Measurements from ENCODE around the gene SDK1. TPM values are rescaled to one million over a fixed set of nuclear protein-coding genes. Genes with fewer than 3 reads are reported as not detected.
A peak's percentile ranks its signal among the peaks of the same experiment; 100 is the strongest.

Gene SDK1
- total RNA-seq, 2 experiments from 2014 or later, result 0.25 to 0.78 TPM

- ATAC-seq (no peak), DNase-seq (peak; percentile 26)
- intact Hi-C loops (cut with micrococcal nuclease), result no loop called here
- CTCF ChIA-PET, result no interaction called here
- H3K4me3 Mint-ChIP-seq, result no peak overlapping the region
- no peak overlapping the region for H3K27ac Mint-ChIP-seq
- no peak for TF ChIP-seq CTCF (IDR thresholded peaks at IDR 0.05)
- peaks cover 7% of the 10 kb centered on the region for H3K4me1 Mint-ChIP-seq (ENCODE audit: low read depth)
- H3K27me3 Mint-ChIP-seq, result peaks cover 9% of the 10 kb centered on the region
- no peaks in the 10 kb centered on the region for H3K36me3 Mint-ChIP-seq (ENCODE audit: low read depth)
- H3K9me3 Mint-ChIP-seq, result peaks cover 4% of the 10 kb centered on the region
- POLR2A ChIA-PET, result no interaction called here
These were observed 617.5 kb downstream of the SDK1 start for GRCh38 chr7:3918576-3918975.

- Mint-ChIP-seq H3K4me1 (ENCODE audit: low read depth) (peaks cover 7% of the 10 kb centered on the region), H3K27ac (no peak overlapping the region), H3K9me3 (peaks cover 4% of the 10 kb centered on the region), H3K27me3 (peaks cover 13% of the 10 kb centered on the region), H3K36me3 (ENCODE audit: low read depth) (no peaks in the 10 kb centered on the region), H3K4me3 (no peak overlapping the region)
- TF ChIP-seq CTCF (IDR thresholded peaks at IDR 0.05), result no peak
- CTCF ChIA-PET, result no interaction called here
- ATAC-seq (no peak), DNase-seq (peak; percentile 7)
- intact Hi-C loops (cut with micrococcal nuclease), result no loop called here
- POLR2A ChIA-PET, result no interaction called here
These were observed 621.2 kb downstream of the SDK1 start for GRCh38 chr7:3922175-3922635.

- Mint-ChIP-seq H3K9me3 (peaks cover 4% of the 10 kb centered on the region), H3K36me3 (ENCODE audit: low read depth) (no peaks in the 10 kb centered on the region), H3K4me3 (no peak overlapping the region), H3K4me1 (ENCODE audit: low read depth) (peaks cover 7% of the 10 kb centered on the region), H3K27ac (no peak overlapping the region), H3K27me3 (peaks cover 13% of the 10 kb centered on the region)
- POLR2A ChIA-PET, result no interaction called here
- intact Hi-C loops (cut with micrococcal nuclease), result no loop called here
- CTCF ChIA-PET, result no interaction called here
- TF ChIP-seq CTCF (IDR thresholded peaks at IDR 0.05), result no peak
- no peak for ATAC-seq
- no peak for DNase-seq
These were observed 622.4 kb downstream of the SDK1 start for GRCh38 chr7:3923307-3923918.

- Mint-ChIP-seq H3K9me3 (no peaks in the 10 kb centered on the region), H3K36me3 (ENCODE audit: low read depth) (no peaks in the 10 kb centered on the region), H3K27ac (no peak overlapping the region), H3K4me3 (no peak overlapping the region), H3K27me3 (peaks cover 13% of the 10 kb centered on the region), H3K4me1 (ENCODE audit: low read depth) (peaks cover under 1% of the 10 kb centered on the region)
- ATAC-seq, result no peak
- DNase-seq, result no peak
- POLR2A ChIA-PET, result no interaction called here
- TF ChIP-seq CTCF (IDR thresholded peaks at IDR 0.05), result no peak
- CTCF ChIA-PET, result no interaction called here
- intact Hi-C loops (cut with micrococcal nuclease), result no loop called here
These were observed 623.2 kb downstream of the SDK1 start for GRCh38 chr7:3924277-3924676.

- Mint-ChIP-seq H3K27ac (no peak overlapping the region), H3K4me1 (ENCODE audit: low read depth) (no peaks in the 10 kb centered on the region), H3K9me3 (no peaks in the 10 kb centered on the region), H3K36me3 (ENCODE audit: low read depth) (no peaks in the 10 kb centered on the region), H3K27me3 (peaks cover 10% of the 10 kb centered on the region), H3K4me3 (no peak overlapping the region)
- DNase-seq, result no peak
- ChIA-PET POLR2A (no interaction called here), CTCF (no interaction called here)
- ATAC-seq, result no peak
- intact Hi-C loops (cut with micrococcal nuclease), result no loop called here
- no peak for TF ChIP-seq CTCF (IDR thresholded peaks at IDR 0.05)
These were observed 626.5 kb downstream of the SDK1 start for GRCh38 chr7:3927446-3928110.

All from activated CD8-positive, alpha-beta T cell treated with anti-CD3 and anti-CD28 coated beads for 36 hours (primary cell).